Measurements from ENCODE around the gene PACSIN2.

Gene PACSIN2

GRCh38 chr22:42909363-42910058 is 105.4 kb downstream of the PACSIN2 start:
- TF ChIP-seq, protein P1, sequence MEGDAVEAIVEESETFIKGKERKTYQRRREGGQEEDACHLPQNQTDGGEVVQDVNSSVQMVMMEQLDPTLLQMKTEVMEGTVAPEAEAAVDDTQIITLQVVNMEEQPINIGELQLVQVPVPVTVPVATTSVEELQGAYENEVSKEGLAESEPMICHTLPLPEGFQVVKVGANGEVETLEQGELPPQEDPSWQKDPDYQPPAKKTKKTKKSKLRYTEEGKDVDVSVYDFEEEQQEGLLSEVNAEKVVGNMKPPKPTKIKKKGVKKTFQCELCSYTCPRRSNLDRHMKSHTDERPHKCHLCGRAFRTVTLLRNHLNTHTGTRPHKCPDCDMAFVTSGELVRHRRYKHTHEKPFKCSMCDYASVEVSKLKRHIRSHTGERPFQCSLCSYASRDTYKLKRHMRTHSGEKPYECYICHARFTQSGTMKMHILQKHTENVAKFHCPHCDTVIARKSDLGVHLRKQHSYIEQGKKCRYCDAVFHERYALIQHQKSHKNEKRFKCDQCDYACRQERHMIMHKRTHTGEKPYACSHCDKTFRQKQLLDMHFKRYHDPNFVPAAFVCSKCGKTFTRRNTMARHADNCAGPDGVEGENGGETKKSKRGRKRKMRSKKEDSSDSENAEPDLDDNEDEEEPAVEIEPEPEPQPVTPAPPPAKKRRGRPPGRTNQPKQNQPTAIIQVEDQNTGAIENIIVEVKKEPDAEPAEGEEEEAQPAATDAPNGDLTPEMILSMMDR (IDR thresholded peaks at IDR 0.05; ENCODE audit: insufficient read depth, low read length, poor library complexity, severe bottlenecking), result no peak
- Histone ChIP-seq H3K4me3 (replicated peaks; ENCODE audit: low read depth, low read length) (no peak overlapping the region), H3K36me3 (ENCODE audit: control insufficient read depth, insufficient read depth, low read length) (peaks cover 13% of the 10 kb centered on the region), H3K27me3 (replicated peaks; ENCODE audit: control insufficient read depth, insufficient read depth, low read length) (no peaks in the 10 kb centered on the region)
- DNase-seq (ENCODE audit: extremely low read depth, insufficient read length), result no peak

GRCh38 chr22:42908374-42908746 is 106.6 kb downstream of the PACSIN2 start:
- H3K36me3 ChIP-seq (ENCODE audit: control insufficient read depth, insufficient read depth, low read length), result peaks cover 15% of the 10 kb centered on the region
- TF ChIP-seq, protein P1 (IDR thresholded peaks at IDR 0.05; ENCODE audit: insufficient read depth, low read length, poor library complexity, severe bottlenecking), result no peak
- no peak overlapping the region for H3K4me3 ChIP-seq (replicated peaks; ENCODE audit: low read depth, low read length)
- H3K27me3 ChIP-seq (replicated peaks; ENCODE audit: control insufficient read depth, insufficient read depth, low read length), result no peaks in the 10 kb centered on the region
- DNase-seq (ENCODE audit: extremely low read depth, insufficient read length), result no peak

DNA sequence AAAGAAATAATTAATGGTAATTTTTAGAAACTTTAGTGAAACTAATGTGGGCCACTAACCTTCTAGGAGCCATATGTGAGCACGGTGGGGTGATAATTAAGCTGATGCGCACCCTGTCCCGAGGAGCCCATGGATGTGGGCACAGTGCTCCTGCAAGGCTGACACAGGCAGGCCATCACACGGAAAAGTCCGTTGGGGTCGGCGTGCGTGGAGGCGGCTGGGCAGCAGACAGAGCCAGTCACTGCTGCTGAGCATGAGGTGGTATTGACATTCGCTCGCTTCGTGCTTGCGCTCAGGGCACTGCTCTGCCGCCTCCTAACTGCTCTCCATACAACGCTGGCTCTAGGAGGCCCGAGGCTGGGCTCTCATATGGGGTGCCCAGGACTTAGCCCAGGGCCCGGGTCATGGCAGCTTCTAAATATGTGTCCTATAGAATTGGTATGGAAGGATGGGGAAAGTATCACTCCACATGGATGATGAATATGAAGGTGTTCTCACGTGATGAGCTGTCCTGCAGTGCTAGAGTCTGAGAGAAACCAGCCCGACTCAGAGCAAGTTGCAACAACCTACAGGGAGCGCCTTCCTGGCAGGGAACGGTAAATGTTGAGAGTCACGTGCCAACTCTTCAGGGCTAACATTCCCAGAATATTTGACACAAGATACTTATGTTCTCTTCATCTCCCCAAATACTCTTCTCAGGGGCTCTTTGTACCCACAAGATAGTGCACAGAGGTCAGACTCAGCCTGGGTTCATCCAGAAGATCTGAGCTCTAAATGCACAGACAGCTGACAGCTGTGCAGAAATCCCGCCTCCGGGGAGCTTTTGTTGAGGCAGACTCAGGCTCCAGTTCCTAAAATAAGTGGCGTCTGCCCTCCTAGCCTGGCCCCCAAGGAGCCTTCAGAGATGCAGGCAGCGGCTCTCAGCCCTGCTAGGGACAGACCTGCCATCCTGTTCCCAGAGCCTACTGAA is 107.3 kb downstream of the PACSIN2 start:
- peaks cover 15% of the 10 kb centered on the region for H3K36me3 ChIP-seq (ENCODE audit: control insufficient read depth, insufficient read depth, low read length)
- H3K27me3 ChIP-seq (replicated peaks; ENCODE audit: control insufficient read depth, insufficient read depth, low read length), result no peaks in the 10 kb centered on the region
- DNase-seq (ENCODE audit: extremely low read depth, insufficient read length), result no peak
- TF ChIP-seq, protein P1 (IDR thresholded peaks at IDR 0.05; ENCODE audit: insufficient read depth, low read length, poor library complexity, severe bottlenecking), result no peak
- no peak overlapping the region for H3K4me3 ChIP-seq (replicated peaks; ENCODE audit: low read depth, low read length)

DNA sequence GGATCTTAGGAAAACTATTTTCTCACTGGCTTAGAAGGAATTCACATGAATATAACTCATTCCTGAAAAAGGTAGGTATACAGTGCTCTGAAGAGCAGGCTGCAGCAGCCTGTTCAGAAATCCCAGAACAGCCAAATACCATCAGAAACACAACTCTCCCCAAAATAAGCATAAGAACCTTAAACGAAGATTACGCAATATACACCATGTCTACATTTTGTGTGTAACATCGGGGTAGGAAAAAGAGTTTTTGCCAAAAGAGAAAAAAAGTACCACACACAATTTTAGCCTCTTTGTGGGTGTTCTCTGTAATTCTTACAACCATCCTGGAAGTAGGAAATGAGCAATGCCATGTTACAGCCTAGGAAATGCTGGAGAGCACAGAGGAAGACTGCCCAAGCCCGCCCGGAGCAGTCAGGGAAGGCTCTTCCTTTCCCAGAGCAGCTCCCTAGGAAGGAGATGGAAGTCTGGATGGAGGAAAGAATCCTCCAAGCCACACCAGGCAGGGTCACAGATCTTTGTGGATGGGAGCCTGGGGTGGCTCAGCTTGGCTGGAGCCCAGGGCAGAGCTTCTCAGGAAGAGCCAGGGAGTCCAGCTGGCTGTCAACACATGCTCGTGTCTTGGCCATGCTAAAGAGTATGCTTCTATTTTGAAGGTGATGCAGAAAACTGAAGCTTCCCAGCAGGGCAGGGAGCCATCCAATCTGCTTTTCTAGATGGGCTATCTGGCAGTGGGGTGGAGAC is 108.2 kb downstream of the PACSIN2 start:
- DNase-seq (ENCODE audit: extremely low read depth, insufficient read length), result no peak
- no peak overlapping the region for H3K4me3 ChIP-seq (replicated peaks; ENCODE audit: low read depth, low read length)
- H3K27me3 ChIP-seq (replicated peaks; ENCODE audit: control insufficient read depth, insufficient read depth, low read length), result no peaks in the 10 kb centered on the region
- peaks cover 16% of the 10 kb centered on the region for H3K36me3 ChIP-seq (ENCODE audit: control insufficient read depth, insufficient read depth, low read length)
- TF ChIP-seq, protein P1 (IDR thresholded peaks at IDR 0.05; ENCODE audit: insufficient read depth, low read length, poor library complexity, severe bottlenecking), result no peak

DNA sequence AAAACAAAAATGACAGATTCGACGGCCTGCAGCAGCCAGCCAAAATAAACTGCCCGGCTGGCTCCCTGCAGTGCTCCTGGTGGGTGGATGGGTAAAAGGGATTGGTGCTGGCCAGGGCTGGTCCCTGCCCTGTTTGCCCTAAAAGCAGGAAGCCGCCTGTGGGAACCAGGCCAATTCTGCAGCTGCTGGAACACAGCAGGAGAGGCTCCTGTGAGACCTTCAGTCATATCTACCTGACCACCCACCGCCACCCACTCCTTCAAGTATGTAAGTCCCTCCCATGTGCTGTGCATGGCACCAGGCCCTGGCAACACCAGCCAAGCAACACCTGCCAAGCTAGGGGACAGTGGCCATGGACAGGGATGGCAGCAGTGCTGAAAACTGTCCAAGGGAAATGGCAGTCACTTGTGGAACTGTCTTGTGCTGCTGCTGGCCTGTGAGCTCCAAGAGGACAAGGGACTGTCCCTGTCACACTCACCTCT is 109.2 kb downstream of the PACSIN2 start:
- TF ChIP-seq, protein P1 (IDR thresholded peaks at IDR 0.05; ENCODE audit: insufficient read depth, low read length, poor library complexity, severe bottlenecking), result no peak
- DNase-seq (ENCODE audit: extremely low read depth, insufficient read length), result no peak
- Histone ChIP-seq H3K4me3 (replicated peaks; ENCODE audit: low read depth, low read length) (no peak overlapping the region), H3K36me3 (ENCODE audit: control insufficient read depth, insufficient read depth, low read length) (peaks cover 17% of the 10 kb centered on the region), H3K27me3 (replicated peaks; ENCODE audit: control insufficient read depth, insufficient read depth, low read length) (no peaks in the 10 kb centered on the region)
